Measurements from ENCODE around the gene NCK2. TPM values are rescaled to one million over a fixed set of nuclear protein-coding genes. Genes with fewer than 3 reads are reported as not detected.

NCK2 gene
- total and polyA plus RNA-seq, 2 of the 4 experiments (the other 2 are of a cell fraction), result 15.8 to 22.2 TPM

- dilution Hi-C loops (cut with HindIII; ENCODE audit: low sequenced_read_pairs, unreplicated experiment), result no loop called here
These were observed 46.8 kb upstream of the NCK2 start for GRCh38 chr2:105697781-105698449.

More at GRCh38 chr2:105697781-105698449, 46.8 kb upstream of the NCK2 start:
- Histone ChIP-seq H2AK5ac (ENCODE audit: low read depth, low read length) (no peak overlapping the region), H2AFZ (replicated peaks; ENCODE audit: low read length, poor library complexity) (no peak overlapping the region), H3K36me3 (ENCODE audit: control insufficient read depth, insufficient read depth, low read length) (no peaks in the 10 kb centered on the region), H4K5ac (ENCODE audit: low read depth, low read length) (no peak overlapping the region), H3K4me3 (ENCODE audit: insufficient read depth, low read depth, low read length) (no peak overlapping the region), H4K8ac (ENCODE audit: low read depth in 2 of 2, low read length in 2 of 2) (no peak overlapping the region), H2BK15ac (ENCODE audit: low read depth, low read length) (no peak overlapping the region), H2BK20ac (ENCODE audit: low read depth, low read length) (no peak overlapping the region), H4K91ac (ENCODE audit: insufficient read depth, low read depth, low read length) (no peak overlapping the region), H3K9ac (ENCODE audit: low read depth, low read length) (no peak overlapping the region), H4K20me1 (ENCODE audit: insufficient read depth, low read length) (no peaks in the 10 kb centered on the region), H3K9me3 (ENCODE audit: control insufficient read depth, insufficient read depth, low read length) (no peaks in the 10 kb centered on the region), H2AK9ac (replicated peaks; ENCODE audit: low read depth, low read length, poor library complexity) (no peak overlapping the region), H3K9me1 (ENCODE audit: insufficient read depth, low read length) (no peaks in the 10 kb centered on the region), H3K18ac (ENCODE audit: low read depth, low read length) (no peak overlapping the region), H2BK5ac (ENCODE audit: low read depth, low read length, poor library complexity, severe bottlenecking) (no peak overlapping the region), H3K27me3 (ENCODE audit: control insufficient read depth, insufficient read depth, low read length) (peaks cover 16% of the 10 kb centered on the region), H3K56ac (ENCODE audit: extremely low read depth, insufficient read depth, low read length) (no peak overlapping the region), H3K4me2 (ENCODE audit: low read depth, low read length) (no peak overlapping the region), H3K14ac (replicated peaks; ENCODE audit: low read depth, low read length) (no peak overlapping the region), H3K4ac (ENCODE audit: low read depth, low read length) (no peak overlapping the region), H3K23ac (ENCODE audit: low read depth, low read length) (no peak overlapping the region), H3K79me1 (ENCODE audit: low read depth in 1 of 2, low read length in 2 of 2) (no peaks in the 10 kb centered on the region), H3K27ac (ENCODE audit: insufficient read depth, low read length) (no peak overlapping the region), H3K4me1 (ENCODE audit: control insufficient read depth, insufficient read depth, low read length) (no peaks in the 10 kb centered on the region), H2BK120ac (ENCODE audit: low read depth, low read length) (no peak overlapping the region)
- in situ Hi-C loops (cut with MboI; ENCODE audit: low sequenced_read_pairs) (no loop called here), intact Hi-C loops (cut with micrococcal nuclease) (no loop called here)
- POLR2A ChIA-PET (ENCODE audit: unreplicated experiment), result no interaction called here
- 46% methylated on average over 3 of the region's 10 CpGs; no CpG with 5 or more reads in 1 of the 2 experiments for WGBS, 2 experiments (ENCODE audit: extremely low coverage in 2 of 2, insufficient read length in 1 of 2)
- no TSS peak for BruUV-seq (replicated peaks)
- TF ChIP-seq CHD1 (IDR thresholded peaks at IDR 0.05; ENCODE audit: low read depth, low read length) (no peak), FOS (IDR thresholded peaks at IDR 0.05; ENCODE audit: low read depth, low read length) (no peak), MAZ (IDR thresholded peaks at IDR 0.05; ENCODE audit: borderline replicate concordance, low read depth, low read length) (no peak), SMC3 (IDR thresholded peaks at IDR 0.05; ENCODE audit: low read depth, low read length) (no peak), USF2 (IDR thresholded peaks at IDR 0.05; ENCODE audit: low read depth, low read length) (no peak), RFX5 (IDR thresholded peaks at IDR 0.05; ENCODE audit: low read depth, low read length) (no peak), CEBPB (IDR thresholded peaks at IDR 0.05; ENCODE audit: low read depth, low read length) (no peak), BHLHE40 (IDR thresholded peaks at IDR 0.05; ENCODE audit: low read depth, low read length) (no peak), CTCF (conservative IDR thresholded peaks at IDR 0.05; ENCODE audit: low read depth, low read length) (no peak), ELK1 (IDR thresholded peaks at IDR 0.05; ENCODE audit: borderline replicate concordance, low read depth, low read length) (no peak), MXI1 (IDR thresholded peaks at IDR 0.05; ENCODE audit: borderline replicate concordance, low read depth, low read length) (no peak), RAD21 (IDR thresholded peaks at IDR 0.05; ENCODE audit: low read length) (no peak), RCOR1 (IDR thresholded peaks at IDR 0.05; ENCODE audit: insufficient replicate concordance, low read length) (no peak)
- ATAC-seq (ENCODE audit: low read depth) (no peak), DNase-seq (no peak)
- CTCF ChIA-PET, result no interaction called here

All from IMR-90 (cell line).